ENCODE measurements around the gene ALKBH7.
"Not testable (repeated sequence)": the region's sequence is repeated elsewhere in the genome, so short reads cannot be mapped to it uniquely, and the experiment has no call there.

The ALKBH7 gene

GRCh38 chr19:6393983-6394412 lies 21.4 kb downstream of the ALKBH7 start:
- no peak for TF ChIP-seq CTCF (IDR thresholded peaks at IDR 0.05; ENCODE audit: low read depth, low read length)
- no peak for DNase-seq (ENCODE audit: extremely low read depth, low read depth)

GRCh38 chr19:6394831-6395230 lies 22.2 kb downstream of the ALKBH7 start:
- no peak for DNase-seq (ENCODE audit: extremely low read depth, low read depth)
- no peak for TF ChIP-seq CTCF (IDR thresholded peaks at IDR 0.05; ENCODE audit: low read depth, low read length)

- no peak for DNase-seq (ENCODE audit: extremely low read depth, low read depth)
- TF ChIP-seq CTCF (IDR thresholded peaks at IDR 0.05; ENCODE audit: low read depth, low read length), result no peak
Observed at GRCh38 chr19:6396305-6396704, 23.7 kb downstream of the ALKBH7 start.

GRCh38 chr19:6400062-6400944 lies 27.7 kb downstream of the ALKBH7 start:
- not testable (repeated sequence) for DNase-seq (ENCODE audit: extremely low read depth, low read depth)

GRCh38 chr19:6402058-6402457 lies 29.5 kb downstream of the ALKBH7 start:
- no peak for TF ChIP-seq CTCF (IDR thresholded peaks at IDR 0.05; ENCODE audit: low read depth, low read length)
- no peak for DNase-seq (ENCODE audit: extremely low read depth, low read depth)

- no peak for DNase-seq (ENCODE audit: extremely low read depth, low read depth)
- no peak for TF ChIP-seq CTCF (IDR thresholded peaks at IDR 0.05; ENCODE audit: low read depth, low read length)
Observed at GRCh38 chr19:6402837-6403608, 30.4 kb downstream of the ALKBH7 start.

- no peak for DNase-seq (ENCODE audit: extremely low read depth, low read depth)
- no peak for TF ChIP-seq CTCF (IDR thresholded peaks at IDR 0.05; ENCODE audit: low read depth, low read length)
Observed at GRCh38 chr19:6406401-6406800, 33.8 kb downstream of the ALKBH7 start.
